Ovary (tissue), 9 donors: ENCODE data around the gene PLEKHA7. TPM values are rescaled to one million over a fixed set of nuclear protein-coding genes. Genes with fewer than 3 reads are reported as not detected.

Source experiments
- DNase-seq, 5 donors: peaks; one replicate each; pipeline ENCODE4 v3.0.0-alpha.2; 2019 to 2020
- H3K27ac ChIP-seq, 2 donors: fragments of 200-600 bp; one replicate each; pipeline versions ENCODE4 v1.5.1 to v1.8.0; 2019 to 2022
- H3K27me3 ChIP-seq: fragments of 200-600 bp; one replicate; pipeline ENCODE4 v1.8.0; 2022
- H3K36me3 ChIP-seq: fragments of 200-600 bp; sonication (generic); one replicate; pipeline ENCODE4 v1.5.1; 2019
- H3K4me1 ChIP-seq: one replicate; pipeline ENCODE4 v1.8.1; 2013; ENCODE audit warnings: mild to moderate bottlenecking, moderate library complexity; ENCODE audit not compliant: insufficient read depth
- H3K4me3 ChIP-seq: fragments of 200-600 bp; sonication (generic); one replicate; pipeline ENCODE4 v1.5.1; 2017
- H3K9me3 ChIP-seq, 2 donors: fragments of 200-600 bp in 1 of 2; sonication (generic) in 1 of 2; one replicate each; pipeline versions ENCODE4 v1.5.1 to v1.8.1; 2013 to 2019; ENCODE audit warnings: mild to moderate bottlenecking in 1 of 2, moderate library complexity in 1 of 2
- CTCF ChIP-seq, 3 donors: fragments of 450-650 bp in 2 of 3; fragments of 200-600 bp in 1 of 3; IDR thresholded peaks; one replicate each; pipeline versions ENCODE4 v1.5.1 to v1.8.0; 2016 to 2022; ENCODE audit warnings: antibody characterized with exemption in 3 of 3, mild to moderate bottlenecking in 1 of 3
- EP300 ChIP-seq: sonication (generic); formaldehyde crosslinking; IDR thresholded peaks from one replicate; pipeline ENCODE4 v1.6.1; 2017; ENCODE audit warnings: antibody characterized with exemption
- POLR2A ChIP-seq: fragments of 450-650 bp; IDR thresholded peaks from one replicate; pipeline ENCODE4 v1.6.1; 2017; ENCODE audit warnings: antibody characterized with exemption, mild to moderate bottlenecking, moderate library complexity
- WGBS, 3 donors: extraction: QIAGEN DNeasy Blood & Tissue Kit in 1 of 3; methylation state at CpG; one replicate each; pipeline versions ENCODE4 v1.1.5 to v1.1.7; 2013 to 2017; 5-methylcytosine and 5-hydroxymethylcytosine counted together
- intact Hi-C, 4 donors: fragments of 100-400 bp; cut with DNase I; formaldehyde crosslinking; loops; one replicate each; pipeline versions ENCODE4 v1.11.0 to v1.15.1; 2022 to 2023
- polyA plus RNA-seq, 2 donors: library from polyadenylated mRNA; stranded (reverse); fragments of 200-250 nt in 1 of 2; fragments of 350-450 nt in 1 of 2; fragmentation: Illumina TruSeq in 1 of 2; extraction: RNeasy Lipid Tissue Mini Kit (QIAGEN cat#74804) in 1 of 2; gene quantifications; one replicate each; pipeline ENCODE4 v1.2.3, GENCODE V29; 2013 to 2014
- total RNA-seq, 7 donors: library from RNA; depleted of rRNA in 2 of 7; stranded (reverse); fragments of >200 nt in 2 of 7; fragmentation: NEBNext Ultra II Directional in 3 of 7; extraction: Animal tissue kit (Norgen Biotek cat#: 25700) in 3 of 7; gene quantifications; one replicate each; pipeline versions ENCODE4 v1.1.0 to v1.2.4, GENCODE V29; 2016 to 2023
- donor health status: DM: no; HTN: no; CAD: no; lungs with moderate emphysema.
- donor health status: DM: no; HTN: no; CAD: no.
- donor health status: Bipolar disorder and iron deficiency.
- donor health status: DM: yes; HTN: yes; CAD: no.
- donor health status: DM: no; HTN: no; CAD: no.
- donor health status: DM: yes; HTN: yes; CAD: no.

The PLEKHA7 gene
- total and polyA plus RNA-seq, 9 donors: 9.6 to 29.5 (median 15.9) TPM

- no peaks in the 10 kb centered on the region for H3K27me3 ChIP-seq
- no peak overlapping the region for H3K4me3 ChIP-seq
- DNase-seq: no peak
- no peaks in the 10 kb centered on the region for H3K36me3 ChIP-seq
- intact Hi-C loops: no loop called here
- no peak overlapping the region for H3K27ac ChIP-seq
- no peaks in the 10 kb centered on the region for H3K9me3 ChIP-seq
- TF ChIP-seq EP300 (no peak), CTCF (IDR thresholded peaks at IDR 0.05) (no peak)
- H3K4me1 ChIP-seq: no peaks in the 10 kb centered on the region
- 89 to 91% (median 90%) methylated on average over 7 of the region's 7 CpGs for WGBS, 3 donors
These were observed 227.0 kb downstream of the PLEKHA7 start for GRCh38 chr11:16787035-16787742.

GRCh38 chr11:16786131-16786530, 228.1 kb downstream of the PLEKHA7 start:
- no peak overlapping the region for H3K4me3 ChIP-seq
- H3K4me1 ChIP-seq: no peaks in the 10 kb centered on the region
- H3K36me3 ChIP-seq: no peaks in the 10 kb centered on the region
- no peaks in the 10 kb centered on the region for H3K27me3 ChIP-seq
- intact Hi-C loops: no loop called here
- DNase-seq: no peak
- TF ChIP-seq CTCF (IDR thresholded peaks at IDR 0.05) (no peak), POLR2A (no peak), EP300 (no peak)
- no peaks in the 10 kb centered on the region for H3K9me3 ChIP-seq
- WGBS, 3 donors: 86 to 90% (median 88%) methylated on average over 6 of the region's 6 CpGs
- H3K27ac ChIP-seq: no peak overlapping the region

GRCh38 chr11:16785520-16786128, 228.6 kb downstream of the PLEKHA7 start:
- Histone ChIP-seq H3K4me3 (no peak overlapping the region), H3K27me3 (no peaks in the 10 kb centered on the region), H3K4me1 (no peaks in the 10 kb centered on the region), H3K9me3 (no peaks in the 10 kb centered on the region), H3K36me3 (no peaks in the 10 kb centered on the region), H3K27ac (no peak overlapping the region)
- TF ChIP-seq POLR2A (no peak), CTCF (IDR thresholded peaks at IDR 0.05) (peak; percentile 41 to 62 (median 58)), EP300 (no peak)
- WGBS, 3 donors: 54 to 61% (median 55%) methylated on average over 7 of the region's 7 CpGs
- DNase-seq: peak; percentile 46 to 72 (median 66)
- intact Hi-C loops: no loop called here

- H3K4me3 ChIP-seq: no peak overlapping the region
- no peak overlapping the region for H3K27ac ChIP-seq
- no peaks in the 10 kb centered on the region for H3K27me3 ChIP-seq
- 35 to 47% (median 43%) methylated on average over 2 of the region's 2 CpGs for WGBS, 3 donors
- H3K9me3 ChIP-seq: no peaks in the 10 kb centered on the region
- no peaks in the 10 kb centered on the region for H3K36me3 ChIP-seq
- TF ChIP-seq EP300: no peak
- no peak for TF ChIP-seq POLR2A
- TF ChIP-seq CTCF (IDR thresholded peaks at IDR 0.05): no peak
- intact Hi-C loops: no loop called here
- DNase-seq: no peak
- H3K4me1 ChIP-seq: no peaks in the 10 kb centered on the region
These were observed 229.5 kb downstream of the PLEKHA7 start for GRCh38 chr11:16784666-16785065.
